ENCODE measurements around the gene ELFN1.

The ELFN1 gene

GRCh38 chr7:1741751-1742554 is 71.9 kb downstream of the ELFN1 start:
- Histone ChIP-seq H3K4me3 (ENCODE audit: insufficient read depth, low read depth, low read length) (no peak overlapping the region), H3K9me3 (ENCODE audit: control insufficient read depth, low read length) (no peaks in the 10 kb centered on the region), H3K27ac (ENCODE audit: insufficient read depth, low read depth, low read length, poor library complexity, severe bottlenecking) (no peak overlapping the region), H3K27me3 (ENCODE audit: control insufficient read depth, insufficient read depth, low read length, poor library complexity, severe bottlenecking) (no peaks in the 10 kb centered on the region), H3K4me1 (ENCODE audit: control insufficient read depth, insufficient read depth, low read length) (no peaks in the 10 kb centered on the region), H3K36me3 (ENCODE audit: control insufficient read depth, insufficient read depth, low read length) (no peaks in the 10 kb centered on the region)
- WGBS, 2 experiments, result 94% methylated on average over 33 of the region's 33 CpGs

DNA sequence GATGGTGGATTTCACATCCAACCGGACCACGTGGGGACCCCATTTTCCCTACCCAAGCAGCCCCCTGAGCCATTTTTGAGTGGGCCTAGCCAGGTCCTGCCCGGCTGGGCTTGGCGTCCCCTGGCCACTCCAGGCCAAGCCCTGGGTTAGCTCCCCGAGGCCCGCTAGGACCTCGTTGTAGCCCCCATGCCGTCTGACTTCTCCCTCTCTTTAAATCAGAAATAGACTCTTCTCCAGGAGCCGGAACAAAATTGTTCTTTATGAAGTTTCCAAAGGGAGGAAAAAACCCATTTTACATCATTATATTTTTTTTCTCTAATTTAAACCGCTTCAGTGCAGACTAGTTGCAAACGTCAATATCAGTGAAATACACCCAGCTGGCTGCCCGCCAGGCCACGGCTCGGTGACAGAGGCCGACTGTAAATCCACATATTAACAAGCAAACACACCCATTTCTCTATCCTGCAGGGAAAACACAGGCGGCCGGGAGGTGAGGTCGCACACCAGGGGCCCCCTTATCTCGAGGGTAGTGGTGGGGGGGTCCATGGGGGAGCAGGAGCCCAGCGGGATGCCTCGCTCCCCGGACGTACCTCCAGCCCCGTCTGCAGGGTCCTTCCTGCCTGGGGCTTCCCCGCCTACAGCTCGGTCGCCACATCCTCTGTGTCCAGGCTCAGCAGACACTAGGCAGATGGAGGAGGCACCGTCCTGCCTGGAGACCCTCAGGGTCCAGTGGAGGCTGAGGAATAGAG is 72.7 kb downstream of the ELFN1 start:
- no peaks in the 10 kb centered on the region for H3K36me3 ChIP-seq (ENCODE audit: control insufficient read depth, insufficient read depth, low read length)
- WGBS, 2 experiments, result 84 to 86% methylated on average over 28 of the region's 28 CpGs

GRCh38 chr7:1743481-1744230 is 73.6 kb downstream of the ELFN1 start:
- Histone ChIP-seq H3K9me3 (ENCODE audit: control insufficient read depth, low read length) (no peaks in the 10 kb centered on the region), H3K27ac (ENCODE audit: insufficient read depth, low read depth, low read length, poor library complexity, severe bottlenecking) (no peak overlapping the region), H3K36me3 (ENCODE audit: control insufficient read depth, insufficient read depth, low read length) (no peaks in the 10 kb centered on the region), H3K4me3 (ENCODE audit: insufficient read depth, low read depth, low read length) (no peak overlapping the region), H3K27me3 (ENCODE audit: control insufficient read depth, insufficient read depth, low read length, poor library complexity, severe bottlenecking) (no peaks in the 10 kb centered on the region), H3K4me1 (ENCODE audit: control insufficient read depth, insufficient read depth, low read length) (no peaks in the 10 kb centered on the region)
- 95% methylated on average over 37 of the region's 37 CpGs for WGBS, 2 experiments

More for the DNA sequence above, 72.7 kb downstream of the ELFN1 start:
- no peaks in the 10 kb centered on the region for H3K27me3 ChIP-seq (ENCODE audit: control insufficient read depth, insufficient read depth, low read length, poor library complexity, severe bottlenecking)
- H3K4me1 ChIP-seq (ENCODE audit: control insufficient read depth, insufficient read depth, low read length), result no peaks in the 10 kb centered on the region
- H3K4me3 ChIP-seq (ENCODE audit: insufficient read depth, low read depth, low read length), result no peak overlapping the region
- H3K27ac ChIP-seq (ENCODE audit: insufficient read depth, low read depth, low read length, poor library complexity, severe bottlenecking), result no peak overlapping the region
- no peaks in the 10 kb centered on the region for H3K9me3 ChIP-seq (ENCODE audit: control insufficient read depth, low read length)

DNA sequence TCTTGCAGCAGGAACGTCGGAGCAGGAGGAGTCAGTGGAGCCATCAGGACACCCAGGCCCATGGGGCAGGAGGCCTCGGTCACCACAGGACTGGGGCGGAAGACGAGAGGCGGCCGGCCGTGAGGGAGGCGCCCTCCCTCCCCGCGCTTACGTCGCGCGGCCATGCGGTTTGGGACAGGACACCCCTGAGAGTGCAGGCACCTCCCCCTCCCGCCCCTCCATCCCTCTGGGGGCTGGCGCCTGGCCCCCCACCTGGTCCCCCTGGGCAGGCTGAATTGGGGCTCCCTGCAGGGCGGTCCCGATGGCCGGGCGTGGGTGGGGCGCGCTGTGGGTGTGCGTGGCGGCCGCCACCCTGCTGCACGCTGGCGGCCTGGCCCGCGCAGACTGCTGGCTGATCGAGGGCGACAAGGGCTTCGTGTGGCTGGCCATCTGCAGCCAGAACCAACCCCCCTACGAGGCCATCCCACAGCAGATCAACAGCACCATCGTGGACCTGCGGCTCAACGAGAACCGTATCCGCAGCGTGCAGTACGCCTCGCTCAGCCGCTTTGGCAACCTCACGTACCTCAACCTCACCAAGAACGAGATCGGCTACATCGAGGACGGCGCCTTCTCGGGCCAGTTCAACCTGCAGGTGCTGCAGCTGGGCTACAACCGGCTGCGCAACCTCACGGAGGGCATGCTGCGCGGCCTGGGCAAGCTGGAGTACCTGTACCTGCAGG is 74.4 kb downstream of the ELFN1 start:
- H3K27ac ChIP-seq (ENCODE audit: insufficient read depth, low read depth, low read length, poor library complexity, severe bottlenecking), result no peak overlapping the region
- no peaks in the 10 kb centered on the region for H3K4me1 ChIP-seq (ENCODE audit: control insufficient read depth, insufficient read depth, low read length)
- H3K36me3 ChIP-seq (ENCODE audit: control insufficient read depth, insufficient read depth, low read length), result no peaks in the 10 kb centered on the region
- H3K9me3 ChIP-seq (ENCODE audit: control insufficient read depth, low read length), result no peaks in the 10 kb centered on the region
- WGBS, 2 experiments, result 94 to 95% methylated on average over 56 of the region's 56 CpGs
- no peak overlapping the region for H3K4me3 ChIP-seq (ENCODE audit: insufficient read depth, low read depth, low read length)
- no peaks in the 10 kb centered on the region for H3K27me3 ChIP-seq (ENCODE audit: control insufficient read depth, insufficient read depth, low read length, poor library complexity, severe bottlenecking)

DNA sequence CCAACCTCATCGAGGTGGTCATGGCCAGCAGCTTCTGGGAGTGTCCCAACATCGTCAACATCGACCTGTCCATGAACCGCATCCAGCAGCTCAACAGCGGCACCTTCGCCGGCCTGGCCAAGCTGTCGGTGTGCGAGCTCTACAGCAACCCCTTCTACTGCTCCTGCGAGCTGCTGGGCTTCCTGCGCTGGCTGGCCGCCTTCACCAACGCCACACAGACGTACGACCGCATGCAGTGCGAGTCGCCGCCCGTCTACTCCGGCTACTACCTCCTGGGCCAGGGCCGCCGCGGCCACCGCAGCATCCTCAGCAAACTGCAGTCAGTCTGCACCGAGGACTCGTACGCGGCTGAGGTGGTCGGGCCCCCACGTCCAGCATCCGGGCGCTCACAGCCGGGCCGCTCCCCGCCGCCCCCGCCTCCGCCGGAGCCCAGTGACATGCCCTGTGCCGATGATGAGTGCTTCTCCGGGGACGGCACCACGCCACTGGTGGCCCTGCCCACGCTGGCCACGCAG is 75.0 kb downstream of the ELFN1 start:
- H3K36me3 ChIP-seq (ENCODE audit: control insufficient read depth, insufficient read depth, low read length), result no peaks in the 10 kb centered on the region
- no peak overlapping the region for H3K4me3 ChIP-seq (ENCODE audit: insufficient read depth, low read depth, low read length)
- no peaks in the 10 kb centered on the region for H3K9me3 ChIP-seq (ENCODE audit: control insufficient read depth, low read length)
- H3K27me3 ChIP-seq (ENCODE audit: control insufficient read depth, insufficient read depth, low read length, poor library complexity, severe bottlenecking), result no peaks in the 10 kb centered on the region
- H3K27ac ChIP-seq (ENCODE audit: insufficient read depth, low read depth, low read length, poor library complexity, severe bottlenecking), result no peak overlapping the region
- no peaks in the 10 kb centered on the region for H3K4me1 ChIP-seq (ENCODE audit: control insufficient read depth, insufficient read depth, low read length)
- 95 to 96% methylated on average over 46 of the region's 46 CpGs for WGBS, 2 experiments

GRCh38 chr7:1745576-1746490 is 75.8 kb downstream of the ELFN1 start:
- H3K4me3 ChIP-seq (ENCODE audit: insufficient read depth, low read depth, low read length), result no peak overlapping the region
- no peaks in the 10 kb centered on the region for H3K9me3 ChIP-seq (ENCODE audit: control insufficient read depth, low read length)
- no peaks in the 10 kb centered on the region for H3K27me3 ChIP-seq (ENCODE audit: control insufficient read depth, insufficient read depth, low read length, poor library complexity, severe bottlenecking)
- H3K27ac ChIP-seq (ENCODE audit: insufficient read depth, low read depth, low read length, poor library complexity, severe bottlenecking), result no peak overlapping the region
- no peaks in the 10 kb centered on the region for H3K4me1 ChIP-seq (ENCODE audit: control insufficient read depth, insufficient read depth, low read length)
- 95% methylated on average over 72 of the region's 72 CpGs for WGBS, 2 experiments
- no peaks in the 10 kb centered on the region for H3K36me3 ChIP-seq (ENCODE audit: control insufficient read depth, insufficient read depth, low read length)

DNA sequence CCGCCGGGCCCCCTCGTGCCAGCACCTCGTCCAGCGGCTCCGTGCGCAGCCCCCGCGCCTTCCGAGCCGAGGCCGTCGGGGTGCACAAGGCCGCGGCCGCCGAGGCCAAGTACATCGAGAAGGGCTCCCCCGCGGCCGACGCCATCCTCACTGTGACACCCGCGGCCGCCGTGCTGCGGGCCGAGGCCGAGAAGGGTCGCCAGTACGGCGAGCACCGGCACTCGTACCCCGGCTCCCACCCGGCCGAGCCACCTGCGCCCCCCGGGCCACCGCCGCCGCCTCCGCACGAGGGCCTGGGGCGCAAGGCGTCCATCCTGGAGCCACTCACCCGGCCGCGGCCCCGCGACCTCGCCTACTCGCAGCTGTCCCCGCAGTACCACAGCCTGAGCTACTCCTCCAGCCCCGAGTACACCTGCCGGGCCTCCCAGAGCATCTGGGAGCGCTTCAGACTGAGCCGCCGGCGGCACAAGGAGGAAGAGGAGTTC is 76.5 kb downstream of the ELFN1 start:
- Histone ChIP-seq H3K4me3 (ENCODE audit: insufficient read depth, low read depth, low read length) (no peak overlapping the region), H3K27me3 (ENCODE audit: control insufficient read depth, insufficient read depth, low read length, poor library complexity, severe bottlenecking) (no peaks in the 10 kb centered on the region), H3K4me1 (ENCODE audit: control insufficient read depth, insufficient read depth, low read length) (no peaks in the 10 kb centered on the region), H3K36me3 (ENCODE audit: control insufficient read depth, insufficient read depth, low read length) (no peaks in the 10 kb centered on the region), H3K9me3 (ENCODE audit: control insufficient read depth, low read length) (no peaks in the 10 kb centered on the region), H3K27ac (ENCODE audit: insufficient read depth, low read depth, low read length, poor library complexity, severe bottlenecking) (no peak overlapping the region)
- WGBS, 2 experiments, result 96% methylated on average over 60 of the region's 60 CpGs

DNA sequence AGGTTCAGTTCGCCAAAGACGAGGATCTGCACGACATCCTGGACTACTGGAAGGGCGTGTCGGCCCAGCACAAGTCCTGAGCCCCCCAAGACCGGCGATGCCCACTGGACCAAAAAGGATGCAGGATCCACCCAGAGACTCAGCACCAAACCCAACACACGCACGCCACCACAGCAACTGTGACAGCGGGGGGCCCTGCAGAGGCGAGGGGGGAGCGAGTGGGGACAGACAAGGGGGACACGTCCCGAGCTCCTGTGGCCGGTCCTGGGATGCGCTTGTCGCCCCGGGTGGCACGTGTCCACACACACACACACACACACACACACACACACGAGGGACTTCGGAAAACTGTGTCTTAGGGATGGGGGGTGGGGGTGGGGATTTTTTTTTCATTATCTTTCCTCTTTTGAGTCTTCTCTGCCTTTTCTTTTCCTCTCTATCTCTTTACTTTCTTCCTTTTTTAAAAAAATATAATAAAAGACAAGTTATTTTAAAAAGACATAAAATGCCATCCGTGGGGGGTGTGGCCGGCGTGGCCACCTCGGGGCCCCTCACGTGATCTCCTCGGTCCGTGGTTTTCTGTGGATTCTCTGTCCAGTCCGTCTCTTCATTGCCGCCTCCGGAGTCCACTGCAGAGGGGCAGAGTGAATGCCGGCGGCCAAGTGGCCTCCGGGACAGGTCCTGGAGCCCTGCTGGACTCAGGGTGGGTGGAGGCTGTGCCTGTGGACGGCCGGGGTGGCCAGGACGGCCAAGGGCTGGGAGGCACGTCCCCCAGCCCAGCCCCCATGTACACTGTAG is 77.1 kb downstream of the ELFN1 start:
- no peaks in the 10 kb centered on the region for H3K36me3 ChIP-seq (ENCODE audit: control insufficient read depth, insufficient read depth, low read length)
- no peaks in the 10 kb centered on the region for H3K4me1 ChIP-seq (ENCODE audit: control insufficient read depth, insufficient read depth, low read length)
- no peak overlapping the region for H3K27ac ChIP-seq (ENCODE audit: insufficient read depth, low read depth, low read length, poor library complexity, severe bottlenecking)
- H3K9me3 ChIP-seq (ENCODE audit: control insufficient read depth, low read length), result no peaks in the 10 kb centered on the region
- no peak overlapping the region for H3K4me3 ChIP-seq (ENCODE audit: insufficient read depth, low read depth, low read length)
- H3K27me3 ChIP-seq (ENCODE audit: control insufficient read depth, insufficient read depth, low read length, poor library complexity, severe bottlenecking), result no peaks in the 10 kb centered on the region
- WGBS, 2 experiments, result 90 to 93% methylated on average over 31 to 36 of the region's 38 CpGs
